Transverse colon (tissue), 4 donors: ENCODE results near the gene MGMT. TPM values are rescaled to one million over a fixed set of nuclear protein-coding genes. Genes with fewer than 3 reads are reported as not detected.

ENCODE experiments used
- DNase-seq: peaks from one replicate; pipeline ENCODE4 v3.0.0-alpha.2; 2019
- H3K27ac ChIP-seq, 4 donors: fragments of 200-600 bp; sonication (generic); 2 replicates each; pipeline ENCODE4 v1.5.1; 2016 to 2018; ENCODE audit warnings: inconsistent platforms in 4 of 4
- H3K27me3 ChIP-seq: fragments of 200-600 bp; sonication (generic); 2 replicates; pipeline ENCODE4 v1.5.1; 2017; ENCODE audit warnings: inconsistent platforms
- H3K36me3 ChIP-seq, 4 donors: fragments of 200-600 bp; sonication (generic); 2 replicates each; pipeline ENCODE4 v1.5.1; 2017 to 2019; ENCODE audit warnings: inconsistent platforms in 4 of 4
- H3K4me1 ChIP-seq, 4 donors: fragments of 200-600 bp; sonication (generic); 2 replicates each; pipeline ENCODE4 v1.5.1; 2017 to 2020; ENCODE audit warnings: inconsistent platforms in 4 of 4
- H3K4me3 ChIP-seq, 4 donors: fragments of 200-600 bp; sonication (generic); 1 replicate in 1 of 4; 2 replicates in 3 of 4; pipeline versions ENCODE4 v1.5.1 to v1.6.1; 2017 to 2019; ENCODE audit warnings: inconsistent platforms in 4 of 4
- H3K9me3 ChIP-seq, 2 donors: fragments of 200-600 bp; sonication (generic); 2 replicates each; pipeline ENCODE4 v1.5.1; 2017 to 2019; ENCODE audit warnings: inconsistent platforms in 2 of 2
- EP300 ChIP-seq: sonication (generic); formaldehyde crosslinking; IDR thresholded peaks from one replicate; pipeline ENCODE4 v1.6.1; 2017; ENCODE audit warnings: antibody characterized with exemption, low read depth
- POLR2A ChIP-seq: fragments of 450-650 bp; IDR thresholded peaks from one replicate; pipeline ENCODE4 v1.6.1; 2016; ENCODE audit warnings: antibody characterized with exemption, mild to moderate bottlenecking, moderate library complexity
- POLR2AphosphoS5 ChIP-seq, 3 donors: sonication (generic); formaldehyde crosslinking; IDR thresholded peaks; one replicate each; pipeline ENCODE4 v1.6.1; 2016; ENCODE audit warnings: antibody characterized with exemption in 3 of 3
- WGBS, 2 donors: methylation state at CpG; one replicate each; pipeline ENCODE4 v1.1.5; 2018; ENCODE audit warnings: low coverage in 1 of 2; 5-methylcytosine and 5-hydroxymethylcytosine counted together
- in situ Hi-C, 4 donors: fragments of 200-750 bp; cut with MboI; loops; one replicate each; pipeline versions ENCODE4 v1.15.0 to v1.15.1; 2017; ENCODE audit warnings: low sequenced_read_pairs in 3 of 4, low pct_ligation_motif_present in 1 of 4, low pct_unique_long_range_greater_than_20kb in 1 of 4
- intact Hi-C: fragments of 100-400 bp; cut with DNase I; formaldehyde crosslinking; loops from one replicate; pipeline ENCODE4 v1.15.1; 2023; ENCODE audit warnings: low total_unique reads
- total RNA-seq, 4 donors: library from RNA; depleted of rRNA; stranded (reverse); fragments of >200 nt; gene quantifications; one replicate each; pipeline ENCODE4 v1.1.0, GENCODE V29; 2016
- TF ChIP-seq, protein P1 (sequence below), 5 experiments: fragments of 200-600 bp in 3 of 5; fragments of 450-650 bp in 2 of 5; sonication (generic) in 3 of 5; IDR thresholded peaks; 1 replicate in 2 of 5; 2 replicates in 3 of 5; pipeline ENCODE4 v1.5.1; 2016 to 2017; ENCODE audit warnings: antibody characterized with exemption in 5 of 5, inconsistent platforms in 3 of 5, mild to moderate bottlenecking in 2 of 5, moderate library complexity in 1 of 5

The MGMT gene
- total RNA-seq, 4 donors from 2014 or later = 6.6 to 28.9 (median 14.0) TPM

DNA sequence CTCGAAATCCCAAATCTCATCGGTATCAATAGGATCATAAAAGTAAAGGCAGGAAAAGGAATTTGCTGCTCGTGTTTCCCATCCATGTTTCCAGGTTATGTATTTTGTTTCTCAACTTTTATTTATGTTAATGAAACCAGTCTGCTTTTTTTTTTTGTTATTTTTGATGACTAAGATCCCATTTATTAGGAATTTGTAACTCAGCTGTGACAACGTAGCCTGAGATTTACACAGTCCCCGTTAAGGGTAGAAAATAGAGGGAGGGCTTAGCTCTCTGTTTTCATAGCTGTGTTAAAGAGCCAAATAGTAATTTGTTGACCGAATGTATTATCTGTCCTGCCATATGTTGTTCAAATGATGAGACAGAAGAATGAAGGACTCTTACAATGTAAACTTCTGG, 164.0 kb downstream of the MGMT start:
- Histone ChIP-seq H3K27ac (no peak overlapping the region), H3K27me3 (no peaks in the 10 kb centered on the region), H3K9me3 (peaks cover 7 to 8% of the 10 kb centered on the region in 2 donors), H3K36me3 (no peaks in the 10 kb centered on the region), H3K4me1 (no peaks in the 10 kb centered on the region), H3K4me3 (no peak overlapping the region)
- intact Hi-C loops (no loop called here), in situ Hi-C loops (no loop called here)
- no peak for DNase-seq
- TF ChIP-seq, protein P1, sequence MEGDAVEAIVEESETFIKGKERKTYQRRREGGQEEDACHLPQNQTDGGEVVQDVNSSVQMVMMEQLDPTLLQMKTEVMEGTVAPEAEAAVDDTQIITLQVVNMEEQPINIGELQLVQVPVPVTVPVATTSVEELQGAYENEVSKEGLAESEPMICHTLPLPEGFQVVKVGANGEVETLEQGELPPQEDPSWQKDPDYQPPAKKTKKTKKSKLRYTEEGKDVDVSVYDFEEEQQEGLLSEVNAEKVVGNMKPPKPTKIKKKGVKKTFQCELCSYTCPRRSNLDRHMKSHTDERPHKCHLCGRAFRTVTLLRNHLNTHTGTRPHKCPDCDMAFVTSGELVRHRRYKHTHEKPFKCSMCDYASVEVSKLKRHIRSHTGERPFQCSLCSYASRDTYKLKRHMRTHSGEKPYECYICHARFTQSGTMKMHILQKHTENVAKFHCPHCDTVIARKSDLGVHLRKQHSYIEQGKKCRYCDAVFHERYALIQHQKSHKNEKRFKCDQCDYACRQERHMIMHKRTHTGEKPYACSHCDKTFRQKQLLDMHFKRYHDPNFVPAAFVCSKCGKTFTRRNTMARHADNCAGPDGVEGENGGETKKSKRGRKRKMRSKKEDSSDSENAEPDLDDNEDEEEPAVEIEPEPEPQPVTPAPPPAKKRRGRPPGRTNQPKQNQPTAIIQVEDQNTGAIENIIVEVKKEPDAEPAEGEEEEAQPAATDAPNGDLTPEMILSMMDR (IDR thresholded peaks at IDR 0.05) = no peak
- no peak for TF ChIP-seq POLR2AphosphoS5 (IDR thresholded peaks at IDR 0.05)
- TF ChIP-seq POLR2A = no peak
- TF ChIP-seq EP300 = no peak
- 88 to 93% methylated on average over 6 of the region's 6 CpGs for WGBS, 2 donors

DNA sequence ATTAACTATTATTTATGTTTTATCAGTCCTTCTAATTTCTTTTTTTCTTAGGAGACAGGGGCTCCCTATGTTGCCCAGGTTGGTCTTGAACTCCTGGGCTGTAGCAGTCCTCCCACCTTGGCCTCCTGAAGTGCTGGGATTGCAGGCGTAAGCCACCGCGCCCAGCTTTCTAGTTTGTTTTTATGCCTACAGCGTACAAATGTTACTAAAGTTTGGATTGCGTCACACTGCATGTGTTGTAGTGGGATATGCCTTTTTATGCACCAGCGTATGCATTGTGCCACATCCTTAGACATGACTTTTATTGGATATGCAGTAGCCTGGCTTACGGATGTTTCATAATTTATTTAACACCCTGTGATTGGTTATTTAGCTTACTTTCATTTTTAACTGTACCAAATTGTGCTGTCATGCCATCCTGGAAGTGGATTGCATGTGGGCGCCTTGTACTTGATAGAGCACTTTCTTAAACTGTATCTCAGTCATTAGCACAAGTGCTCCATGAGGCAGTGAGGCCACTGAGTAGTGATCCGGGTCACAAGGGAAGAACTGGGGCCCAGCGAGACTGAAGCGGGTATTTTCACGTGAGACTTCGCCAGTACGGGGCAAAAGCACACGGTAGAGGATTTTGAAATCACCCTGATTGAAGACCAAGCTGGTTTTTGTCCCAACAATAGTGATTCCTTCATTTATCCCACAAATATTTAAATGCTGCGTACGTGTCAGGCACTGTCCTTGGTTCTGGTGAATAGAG, 165.0 kb downstream of the MGMT start:
- H3K4me1 ChIP-seq = no peaks in the 10 kb centered on the region
- H3K27me3 ChIP-seq = no peaks in the 10 kb centered on the region
- whole genome bisulfite sequencing, 2 donors = 86 to 90% methylated on average over 8 to 17 of the region's 17 CpGs
- no peak for DNase-seq
- in situ Hi-C loops (no loop called here), intact Hi-C loops (no loop called here)
- no peak for TF ChIP-seq POLR2AphosphoS5 (IDR thresholded peaks at IDR 0.05)
- no peaks in the 10 kb centered on the region for H3K36me3 ChIP-seq
- no peak overlapping the region for H3K4me3 ChIP-seq
- no peak overlapping the region for H3K27ac ChIP-seq
- peaks cover 7 to 8% of the 10 kb centered on the region in 2 donors for H3K9me3 ChIP-seq

DNA sequence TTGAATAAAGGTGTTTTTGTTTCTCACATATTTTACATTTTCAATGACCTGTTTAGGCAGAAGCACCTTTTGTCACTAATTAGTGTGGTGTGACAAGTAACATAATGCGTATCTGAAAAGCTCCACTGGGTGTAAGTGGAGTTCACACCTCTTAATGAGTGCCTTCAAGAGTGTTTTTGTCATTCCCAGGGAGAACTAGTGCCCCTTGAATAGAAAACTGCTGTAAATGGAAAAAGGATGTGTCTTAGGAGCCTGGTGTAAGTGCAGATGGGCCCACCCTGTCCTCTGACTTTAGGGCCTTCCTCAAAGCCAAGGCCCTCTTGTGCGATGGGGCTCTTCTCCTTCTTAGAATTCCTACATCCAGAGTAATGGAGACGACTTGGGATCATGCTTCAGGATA, 170.0 kb downstream of the MGMT start:
- in situ Hi-C loops (no loop called here), intact Hi-C loops (no loop called here)
- Histone ChIP-seq H3K27me3 (no peaks in the 10 kb centered on the region), H3K27ac (no peak overlapping the region), H3K36me3 (no peaks in the 10 kb centered on the region), H3K4me1 (no peaks in the 10 kb centered on the region), H3K4me3 (no peak overlapping the region), H3K9me3 (peaks cover 7 to 8% of the 10 kb centered on the region in 2 donors)
- TF ChIP-seq EP300 (no peak), POLR2AphosphoS5 (IDR thresholded peaks at IDR 0.05) (no peak), POLR2A (no peak)
- TF ChIP-seq, protein P1 (IDR thresholded peaks at IDR 0.05) = no peak
- WGBS, 2 donors = 98 to 100% methylated on average over 1 to 3 of the region's 3 CpGs
- DNase-seq = no peak

DNA sequence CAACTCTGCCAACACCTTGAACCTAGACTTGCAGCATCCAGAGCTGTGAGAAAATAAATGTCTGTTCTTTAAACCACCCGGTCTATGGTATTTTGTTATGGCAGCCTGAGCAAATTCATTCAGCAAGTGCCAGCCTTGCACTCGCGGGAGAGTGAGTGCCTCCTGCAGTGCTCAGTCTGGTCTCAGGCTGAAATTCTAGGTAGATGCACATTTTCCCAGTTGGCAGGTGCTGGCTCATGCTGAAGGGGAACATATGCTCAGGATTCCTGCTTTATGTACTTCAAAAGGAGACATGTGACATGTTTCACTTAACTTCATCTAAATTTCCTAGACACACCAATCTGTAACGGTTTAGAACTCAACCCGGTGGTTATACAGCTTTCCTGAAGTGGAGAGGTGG, 170.8 kb downstream of the MGMT start:
- Histone ChIP-seq H3K36me3 (no peaks in the 10 kb centered on the region), H3K27me3 (no peaks in the 10 kb centered on the region), H3K4me3 (no peak overlapping the region), H3K27ac (no peak overlapping the region), H3K9me3 (peaks cover 7 to 8% of the 10 kb centered on the region in 2 donors), H3K4me1 (no peaks in the 10 kb centered on the region)
- TF ChIP-seq EP300 (no peak), POLR2AphosphoS5 (IDR thresholded peaks at IDR 0.05) (no peak), POLR2A (no peak)
- TF ChIP-seq, protein P1 (IDR thresholded peaks at IDR 0.05) = no peak
- no peak for DNase-seq
- WGBS, 2 donors = 88 to 94% methylated on average over 3 to 5 of the region's 5 CpGs
- intact Hi-C loops (no loop called here), in situ Hi-C loops (no loop called here)

DNA sequence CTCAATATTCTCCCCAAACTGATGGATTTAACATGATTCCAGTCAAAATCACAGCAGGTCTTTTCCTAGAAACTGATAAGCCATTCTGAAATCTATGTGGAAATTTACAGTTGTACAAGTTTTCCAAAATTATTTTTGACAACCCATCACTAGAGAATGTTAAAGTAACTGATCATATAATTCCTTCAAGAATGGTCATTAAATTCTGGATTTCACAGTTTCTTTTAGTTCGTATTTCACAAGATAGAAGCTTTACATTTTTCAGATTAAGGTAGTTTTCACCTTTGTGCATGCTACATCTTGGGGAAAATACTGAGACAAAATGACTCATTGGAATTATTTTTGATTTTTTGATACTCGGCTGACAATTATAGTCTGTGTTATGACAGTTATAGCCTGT, 174.3 kb downstream of the MGMT start:
- DNase-seq = no peak
- H3K27me3 ChIP-seq = no peaks in the 10 kb centered on the region
- intact Hi-C loops (no loop called here), in situ Hi-C loops (no loop called here)
- TF ChIP-seq EP300 = no peak
- TF ChIP-seq, protein P1 (IDR thresholded peaks at IDR 0.05) = no peak
- no peak for TF ChIP-seq POLR2A
- TF ChIP-seq POLR2AphosphoS5 (IDR thresholded peaks at IDR 0.05) = no peak
- no peak overlapping the region for H3K4me3 ChIP-seq
- no peak overlapping the region for H3K27ac ChIP-seq
- no peaks in the 10 kb centered on the region for H3K4me1 ChIP-seq
- no peaks in the 10 kb centered on the region for H3K9me3 ChIP-seq
- no peaks in the 10 kb centered on the region for H3K36me3 ChIP-seq
- 97 to 100% methylated on average over 2 of the region's 2 CpGs for WGBS, 2 donors
